H7 (cell line): ENCODE data around the gene FBXL16. TPM values are rescaled to one million over a fixed set of nuclear protein-coding genes. Genes with fewer than 3 reads are reported as not detected.

Source experiments
- DNase-seq: peaks from one replicate; pipeline ENCODE4 v3.0.0; 2012
- H3K27me3 ChIP-seq: 2 replicates; pipeline ENCODE4 v1.6.0; 2011; ENCODE audit warnings: mild to moderate bottlenecking, low read length; ENCODE audit not compliant: control insufficient read depth, insufficient read depth
- H3K36me3 ChIP-seq: replicated peaks from 2 replicates; pipeline ENCODE4 v1.5.1; 2011; ENCODE audit warnings: low read length; ENCODE audit not compliant: control insufficient read depth, insufficient read depth
- H3K4me3 ChIP-seq: 2 replicates; pipeline ENCODE4 v1.5.1; 2011; ENCODE audit warnings: low read depth, mild to moderate bottlenecking, control low read depth, low read length, moderate library complexity; ENCODE audit not compliant: insufficient read depth
- total RNA-seq: library from RNA; depleted of rRNA; stranded (reverse); fragments of >200 nt; shearing (Covaris generic); gene quantifications from 2 replicates; pipeline ENCODE4 v1.2.3, GENCODE V29; 2014

FBXL16 gene
- total RNA-seq, 1 experiment from 2014 or later: 2.8 TPM

- Histone ChIP-seq H3K4me3 (no peak overlapping the region), H3K36me3 (peaks cover 13% of the 10 kb centered on the region), H3K27me3 (no peaks in the 10 kb centered on the region)
- peak; percentile 89 for DNase-seq
Measured at GRCh38 chr16:677316-678190, 28.0 kb downstream of the FBXL16 start.

DNA sequence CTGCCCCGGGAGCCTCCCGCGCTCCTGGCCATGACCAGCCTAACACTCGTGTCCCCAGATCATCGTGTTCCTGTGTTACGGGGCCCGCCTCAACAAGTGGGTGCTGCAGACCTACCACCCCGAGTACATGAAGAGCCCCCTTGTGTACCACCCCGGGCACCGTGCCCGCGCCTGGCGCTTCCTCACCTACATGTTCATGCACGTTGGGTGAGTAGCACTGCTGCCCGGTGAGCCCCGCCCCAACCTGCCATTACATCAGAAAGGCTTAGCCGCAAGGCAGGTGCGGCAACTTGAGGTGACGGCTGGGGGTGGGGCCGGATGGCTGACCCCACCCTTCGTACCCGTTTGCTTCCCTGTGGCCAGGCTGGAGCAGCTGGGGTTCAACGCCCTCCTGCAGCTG is 28.7 kb downstream of the FBXL16 start:
- H3K4me3 ChIP-seq: no peak overlapping the region
- DNase-seq: peak; percentile 76

GRCh38 chr16:676565-676902 is 29.1 kb downstream of the FBXL16 start:
- Histone ChIP-seq H3K27me3 (no peaks in the 10 kb centered on the region), H3K36me3 (peaks cover 5% of the 10 kb centered on the region), H3K4me3 (no peak overlapping the region)
- no peak for DNase-seq

More for the DNA sequence above, 28.7 kb downstream of the FBXL16 start:
- H3K27me3 ChIP-seq: no peaks in the 10 kb centered on the region
- peaks cover 7% of the 10 kb centered on the region for H3K36me3 ChIP-seq

DNA sequence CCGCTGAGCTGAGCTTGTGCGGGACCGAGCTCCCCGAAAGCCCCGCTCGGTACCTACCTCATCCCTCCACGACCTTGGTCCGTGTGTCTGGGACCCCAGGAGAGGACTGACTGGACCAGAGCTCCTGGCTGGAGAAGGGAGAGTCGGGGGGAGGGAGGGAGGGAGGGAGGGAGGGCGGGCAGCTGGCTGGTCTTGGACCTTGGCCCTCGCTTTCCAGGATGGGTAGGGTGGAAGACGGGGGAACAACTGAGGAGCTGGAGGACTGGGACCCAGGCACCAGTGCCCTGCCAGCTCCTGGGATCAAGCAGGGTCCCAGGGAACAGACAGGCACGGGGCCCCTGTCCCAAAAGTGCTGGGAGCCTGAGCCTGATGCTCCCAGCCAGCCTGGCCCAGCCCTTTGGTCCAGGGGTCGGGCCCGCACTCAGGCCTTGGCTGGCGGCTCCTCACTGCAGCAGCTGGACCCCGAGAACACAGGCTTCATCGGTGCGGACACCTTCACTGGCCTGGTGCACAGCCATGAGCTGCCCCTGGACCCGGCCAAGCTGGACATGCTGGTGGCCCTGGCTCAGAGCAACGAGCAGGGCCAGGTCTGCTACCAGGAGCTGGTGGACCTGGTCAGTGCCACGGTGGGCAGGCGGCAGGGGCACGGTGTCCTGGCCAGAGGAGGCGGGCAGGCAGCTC is 29.6 kb downstream of the FBXL16 start:
- DNase-seq: no peak
- H3K36me3 ChIP-seq: peaks cover 6% of the 10 kb centered on the region
- H3K4me3 ChIP-seq: peak overlapping the region; percentile 47; the same call in 1 of the 2 replicates
- H3K27me3 ChIP-seq: no peaks in the 10 kb centered on the region

DNA sequence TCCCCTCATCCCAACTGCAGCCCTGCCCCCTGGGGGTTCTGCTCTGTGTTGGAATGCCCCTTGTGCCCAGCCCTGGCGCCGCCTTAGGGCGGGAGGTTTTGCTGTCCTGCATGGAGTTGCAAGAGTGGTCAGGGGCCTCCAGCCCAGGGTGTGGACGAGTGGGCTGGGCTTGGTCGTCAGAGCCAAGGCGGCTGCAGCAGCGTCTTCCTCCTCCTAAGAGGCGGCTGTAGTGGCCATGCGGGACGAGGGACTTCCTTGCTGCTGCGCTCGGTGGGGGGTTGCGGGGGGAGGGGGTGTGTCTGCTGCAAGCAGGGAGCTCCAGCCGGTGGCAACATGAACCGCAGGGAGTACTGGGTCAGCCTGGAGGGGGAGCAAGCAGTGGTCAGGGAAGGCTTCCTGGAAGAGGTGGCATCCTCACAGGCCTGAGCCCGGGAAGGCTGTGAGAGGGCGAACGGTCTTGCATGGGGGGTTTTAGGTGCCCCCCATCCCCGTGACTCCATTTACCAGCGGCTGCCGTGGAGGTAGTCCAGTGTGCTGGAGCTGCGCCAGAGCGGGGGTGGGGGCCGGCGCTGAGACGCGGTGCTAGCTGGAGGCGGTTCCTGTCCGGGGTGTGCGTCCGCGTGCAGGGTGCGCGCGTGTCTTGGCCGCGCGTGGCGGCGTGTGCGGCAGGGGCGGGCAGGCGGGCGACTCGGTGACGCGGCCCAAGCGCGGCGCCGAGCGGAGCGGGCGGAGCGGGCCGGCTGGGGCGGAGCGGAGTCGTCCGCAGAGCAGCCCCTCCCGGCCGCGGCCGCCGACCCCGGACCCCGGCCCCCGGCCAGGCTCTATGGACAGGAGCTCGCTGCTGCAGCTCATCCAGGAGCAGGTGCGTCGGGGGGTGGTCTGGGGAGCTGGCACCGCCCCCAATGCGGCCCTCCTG is 30.4 kb downstream of the FBXL16 start, which contains the start of gene RHBDL1:
RHBDL1 (plus strand) TSS at position 704 of the 916 bp plus-strand sequence; CDS start at position 824, 120 bp downstream.
- Histone ChIP-seq H3K27me3 (no peaks in the 10 kb centered on the region), H3K36me3 (peaks cover 9% of the 10 kb centered on the region), H3K4me3 (peak within 1 kb of the TSS; percentile 47)
- DNase-seq: peak; percentile 92

DNA sequence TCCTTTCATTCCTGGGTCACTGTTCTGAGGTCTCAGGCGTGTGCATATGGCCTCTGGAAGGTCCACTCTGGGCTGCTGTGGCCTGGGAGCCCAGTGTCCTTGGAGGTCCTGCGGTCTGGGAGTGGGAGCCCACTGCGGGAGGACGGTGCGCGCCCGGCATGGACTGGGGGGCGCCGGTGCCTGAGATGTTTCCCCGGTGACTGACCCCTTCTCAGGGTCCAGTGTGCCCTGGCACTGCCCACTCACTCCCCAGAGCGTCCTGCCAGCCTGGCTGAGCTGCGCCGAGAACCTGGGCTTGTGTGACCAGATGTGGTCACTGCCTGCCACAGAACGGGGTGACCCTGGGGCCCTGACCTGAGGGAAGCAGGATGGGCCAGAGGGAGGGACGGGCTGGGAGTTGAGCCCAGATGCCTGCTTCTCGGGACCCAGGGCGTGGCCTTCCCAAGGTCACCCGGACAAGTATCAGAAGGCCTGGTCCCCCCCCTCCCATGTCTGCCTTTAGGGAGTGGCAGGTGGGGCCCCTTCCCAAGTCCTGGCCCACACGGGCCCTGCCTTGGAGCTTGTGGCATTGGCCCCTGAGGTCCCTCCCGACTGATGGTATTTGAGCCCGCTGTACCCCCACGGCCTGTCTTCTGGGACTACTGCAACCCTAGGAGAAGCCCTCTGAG is 31.3 kb downstream of the FBXL16 start:
- Histone ChIP-seq H3K27me3 (no peaks in the 10 kb centered on the region), H3K36me3 (peaks cover 14% of the 10 kb centered on the region), H3K4me3 (no peak overlapping the region)
- DNase-seq: peak; percentile 69

GRCh38 chr16:673399-673991 is 32.1 kb downstream of the FBXL16 start:
- no peak overlapping the region for H3K4me3 ChIP-seq
- DNase-seq: no peak
- H3K36me3 ChIP-seq: peaks cover 17% of the 10 kb centered on the region
- H3K27me3 ChIP-seq: no peaks in the 10 kb centered on the region

- no peak overlapping the region for H3K4me3 ChIP-seq
- no peak for DNase-seq
- peaks cover 17% of the 10 kb centered on the region for H3K36me3 ChIP-seq
- no peaks in the 10 kb centered on the region for H3K27me3 ChIP-seq
Measured at GRCh38 chr16:672851-673250, 32.8 kb downstream of the FBXL16 start.

GRCh38 chr16:672371-672770 is 33.2 kb downstream of the FBXL16 start:
- Histone ChIP-seq H3K36me3 (peaks cover 17% of the 10 kb centered on the region), H3K4me3 (no peak overlapping the region), H3K27me3 (no peaks in the 10 kb centered on the region)
- no peak for DNase-seq

DNA sequence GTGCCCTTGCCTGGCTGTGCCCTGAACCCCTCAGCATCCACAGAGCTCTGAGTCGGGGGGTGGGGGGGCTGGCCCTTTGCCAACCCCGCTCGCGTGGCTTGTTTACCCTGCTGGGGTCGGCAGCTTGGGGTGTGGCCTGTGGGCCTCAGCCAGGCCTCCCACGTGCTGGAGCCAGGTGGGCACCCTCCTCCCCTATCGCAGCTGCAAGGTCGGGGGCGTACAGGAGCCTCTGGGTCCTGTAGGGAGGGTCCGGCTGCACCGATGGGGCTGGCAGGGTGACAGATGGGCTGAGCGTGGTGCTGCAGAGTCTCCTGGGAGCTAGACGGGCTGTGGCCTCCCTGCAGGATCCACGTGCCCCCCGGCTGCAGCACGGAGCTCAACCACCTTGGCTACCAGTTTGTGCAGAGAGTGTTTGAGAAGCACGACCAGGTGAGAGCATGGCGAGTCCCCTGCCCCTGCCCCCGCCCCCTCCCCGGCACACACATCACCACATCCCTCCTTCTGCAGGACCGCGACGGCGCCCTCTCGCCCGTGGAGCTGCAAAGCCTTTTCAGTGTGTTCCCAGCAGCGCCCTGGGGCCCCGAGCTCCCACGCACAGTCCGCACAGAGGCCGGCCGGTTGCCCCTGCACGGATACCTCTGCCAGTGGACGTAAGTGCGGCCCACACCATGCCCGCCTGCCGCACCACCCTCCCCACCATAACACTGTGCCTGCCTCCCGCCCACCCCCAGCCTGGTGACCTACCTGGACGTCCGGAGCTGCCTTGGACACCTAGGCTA is 34.1 kb downstream of the FBXL16 start:
- DNase-seq: no peak
- Histone ChIP-seq H3K4me3 (no peak overlapping the region), H3K36me3 (peaks cover 17% of the 10 kb centered on the region), H3K27me3 (no peaks in the 10 kb centered on the region)

DNA sequence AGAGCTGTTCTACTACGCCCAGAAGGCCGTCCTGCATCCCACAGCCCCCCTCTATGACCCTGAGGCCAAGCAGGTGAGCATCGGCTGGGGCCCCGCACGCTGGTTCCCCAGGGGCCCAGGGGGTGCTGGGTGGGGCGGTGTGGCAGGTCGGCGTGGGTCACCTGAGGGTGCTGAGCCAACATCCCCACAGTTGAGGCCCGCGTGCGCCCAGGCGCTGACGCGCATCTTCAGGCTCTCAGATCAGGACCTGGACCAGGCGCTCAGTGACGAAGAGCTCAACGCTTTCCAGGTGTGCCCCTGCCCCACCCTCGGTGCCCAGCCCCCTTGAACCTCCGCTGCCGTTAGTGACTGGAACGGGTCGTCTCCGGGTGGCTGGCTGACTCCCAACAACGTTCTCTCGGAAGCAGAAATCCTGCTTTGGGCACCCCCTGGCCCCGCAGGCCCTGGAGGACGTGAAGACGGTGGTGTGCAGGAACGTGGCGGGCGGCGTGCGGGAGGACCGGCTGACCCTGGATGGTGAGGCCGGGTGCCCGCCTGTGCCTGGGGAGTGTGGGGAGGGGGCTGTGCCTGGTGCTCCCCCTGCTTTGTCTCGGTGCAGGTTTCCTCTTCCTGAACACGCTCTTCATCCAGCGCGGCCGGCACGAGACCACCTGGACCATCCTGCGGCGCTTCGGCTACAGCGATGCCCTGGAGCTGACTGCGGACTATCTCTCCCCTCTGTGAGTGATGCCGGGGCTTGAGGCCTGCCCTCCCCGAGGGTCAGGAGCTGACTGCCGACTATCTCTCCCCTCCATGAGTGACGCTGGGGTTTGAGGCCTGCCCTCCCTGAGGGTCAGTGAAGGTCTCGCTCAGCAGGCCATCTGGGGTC is 34.9 kb downstream of the FBXL16 start:
- no peak for DNase-seq
- peaks cover 17% of the 10 kb centered on the region for H3K36me3 ChIP-seq
- no peaks in the 10 kb centered on the region for H3K27me3 ChIP-seq
- no peak overlapping the region for H3K4me3 ChIP-seq

- Histone ChIP-seq H3K36me3 (peaks cover 17% of the 10 kb centered on the region), H3K27me3 (no peaks in the 10 kb centered on the region), H3K4me3 (no peak overlapping the region)
- no peak for DNase-seq
Measured at GRCh38 chr16:669666-670065, 35.9 kb downstream of the FBXL16 start.
